Endothelial cell of umbilical vein (primary cell): Measurements from ENCODE around the gene MS4A8.

Source experiments
- GATA2 ChIP-seq: IDR thresholded peaks from 2 replicates; pipeline ENCODE4 v1.7.0; 2011; ENCODE audit warnings: low read depth, mild to moderate bottlenecking, moderate library complexity, mixed read lengths, low read length; ENCODE audit not compliant: insufficient read length, insufficient read depth
- POLR2A ChIP-seq: IDR thresholded peaks from 2 replicates; pipeline ENCODE4 v1.6.1; 2012; ENCODE audit warnings: low read depth, mild to moderate bottlenecking, control low read depth, low read length
- TF ChIP-seq, protein P1 (sequence below), 2 donors: IDR thresholded peaks; 1 replicate in 1 of 2; 2 replicates in 1 of 2; pipeline ENCODE4 v1.5.1; 2011; ENCODE audit warnings: low read length in 2 of 2, mild to moderate bottlenecking in 2 of 2, moderate library complexity in 2 of 2, control low read depth in 1 of 2, inconsistent platforms in 1 of 2, low read depth in 1 of 2; ENCODE audit not compliant: insufficient read depth in 1 of 2; ENCODE audit errors: extremely low read depth in 1 of 2

DNA sequence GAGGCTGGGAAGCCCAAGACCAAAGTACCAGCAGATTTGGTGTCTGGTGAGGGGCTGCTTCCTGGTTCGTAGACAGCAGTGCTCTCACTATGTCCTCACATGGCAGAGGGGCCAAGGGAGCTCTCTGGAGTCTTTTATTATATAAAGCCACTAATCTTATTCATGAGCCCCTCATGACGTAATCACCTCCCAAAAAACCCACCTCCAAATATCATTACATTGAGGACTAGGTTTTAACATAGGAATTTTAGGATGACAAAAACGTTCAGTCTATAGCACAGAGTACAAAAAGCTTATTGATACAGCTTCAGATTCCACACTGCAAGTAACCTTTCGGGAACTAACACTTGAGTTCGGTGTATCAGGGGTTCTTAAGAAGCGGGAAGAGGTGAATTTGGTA lies 21.0 kb downstream of the MS4A8 start:
- TF ChIP-seq, protein P1, sequence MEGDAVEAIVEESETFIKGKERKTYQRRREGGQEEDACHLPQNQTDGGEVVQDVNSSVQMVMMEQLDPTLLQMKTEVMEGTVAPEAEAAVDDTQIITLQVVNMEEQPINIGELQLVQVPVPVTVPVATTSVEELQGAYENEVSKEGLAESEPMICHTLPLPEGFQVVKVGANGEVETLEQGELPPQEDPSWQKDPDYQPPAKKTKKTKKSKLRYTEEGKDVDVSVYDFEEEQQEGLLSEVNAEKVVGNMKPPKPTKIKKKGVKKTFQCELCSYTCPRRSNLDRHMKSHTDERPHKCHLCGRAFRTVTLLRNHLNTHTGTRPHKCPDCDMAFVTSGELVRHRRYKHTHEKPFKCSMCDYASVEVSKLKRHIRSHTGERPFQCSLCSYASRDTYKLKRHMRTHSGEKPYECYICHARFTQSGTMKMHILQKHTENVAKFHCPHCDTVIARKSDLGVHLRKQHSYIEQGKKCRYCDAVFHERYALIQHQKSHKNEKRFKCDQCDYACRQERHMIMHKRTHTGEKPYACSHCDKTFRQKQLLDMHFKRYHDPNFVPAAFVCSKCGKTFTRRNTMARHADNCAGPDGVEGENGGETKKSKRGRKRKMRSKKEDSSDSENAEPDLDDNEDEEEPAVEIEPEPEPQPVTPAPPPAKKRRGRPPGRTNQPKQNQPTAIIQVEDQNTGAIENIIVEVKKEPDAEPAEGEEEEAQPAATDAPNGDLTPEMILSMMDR (IDR thresholded peaks at IDR 0.05; ENCODE audit: extremely low read depth in 1 of 2, insufficient read depth in 1 of 2, low read depth in 1 of 2, low read length in 2 of 2): no peak
- no peak for TF ChIP-seq POLR2A
- TF ChIP-seq GATA2: no peak
